NCI-H146 treated with DMSO at 0.1 percent for 48 hours (cell line): ENCODE data around the gene TMEM31.

Experiments used
- DNase-seq: peaks from one replicate; lab custom pipeline; 2025; ENCODE audit not compliant: unreplicated experiment; lab: John Stamatoyannopoulos, UW

The TMEM31 gene, protein sequence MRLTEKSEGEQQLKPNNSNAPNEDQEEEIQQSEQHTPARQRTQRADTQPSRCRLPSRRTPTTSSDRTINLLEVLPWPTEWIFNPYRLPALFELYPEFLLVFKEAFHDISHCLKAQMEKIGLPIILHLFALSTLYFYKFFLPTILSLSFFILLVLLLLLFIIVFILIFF

DNA sequence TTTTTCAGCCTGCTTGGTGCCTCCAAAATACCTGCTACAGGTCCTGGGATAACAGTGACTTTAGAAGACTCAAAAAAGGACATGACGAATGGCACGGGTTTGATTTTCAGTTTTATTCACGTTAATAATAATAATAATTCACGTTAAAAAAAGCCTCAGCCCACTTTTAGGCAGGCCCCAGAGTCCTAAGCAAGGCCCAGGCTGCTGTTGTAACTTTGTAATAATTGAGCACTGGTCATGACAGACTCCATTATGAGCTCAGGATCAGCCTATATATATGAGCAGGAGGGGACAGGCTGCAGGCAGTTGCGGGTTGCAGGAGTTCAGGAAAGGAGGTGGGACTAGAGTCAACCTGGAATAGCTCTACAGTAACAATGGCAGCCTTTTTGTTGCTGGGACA lies at the start of gene TMEM31:
TMEM31 (plus strand) TSS at position 301 of the 400 bp plus-strand sequence. CDS start 1,350 bp downstream, outside the sequence.
- DNase-seq: no peak

DNA sequence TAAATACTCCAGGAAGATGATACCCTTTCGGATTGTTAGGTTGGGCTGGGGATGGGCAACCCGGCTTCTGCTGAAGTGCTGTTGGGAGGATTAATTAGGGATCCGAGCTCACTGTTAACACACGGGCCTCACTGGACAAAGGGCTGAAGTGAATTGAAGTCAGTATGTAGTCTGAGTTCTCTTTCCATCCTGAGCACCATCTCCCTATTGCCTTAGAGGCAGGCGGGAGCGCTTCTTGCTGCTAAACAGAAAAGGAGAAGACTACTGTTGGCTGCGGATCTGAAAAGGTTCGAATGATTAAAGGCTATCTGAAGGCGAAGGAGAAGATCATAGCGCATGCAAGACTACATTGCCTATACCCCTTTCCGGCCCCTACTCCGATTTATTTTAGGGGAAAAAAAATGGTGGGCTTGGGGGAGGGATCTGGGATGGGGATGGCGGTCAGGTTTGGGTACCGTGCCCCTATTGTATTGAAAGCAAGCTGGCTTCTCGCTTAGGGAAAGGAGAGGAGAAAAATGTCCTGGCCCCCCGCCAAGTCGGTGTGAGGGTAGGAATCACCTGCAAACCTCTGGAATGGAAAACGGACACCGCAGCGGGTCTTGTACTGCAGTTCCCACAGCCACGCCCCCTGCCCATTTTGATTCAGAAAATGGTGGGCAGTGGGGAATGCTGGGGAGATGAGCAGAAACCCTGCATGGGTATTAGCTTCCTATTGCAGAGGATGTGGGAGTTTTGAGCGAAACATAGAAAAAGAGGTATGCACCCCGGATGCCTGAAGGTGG lies 46.5 kb upstream of the TMEM31 start:
- no peak for DNase-seq

DNA sequence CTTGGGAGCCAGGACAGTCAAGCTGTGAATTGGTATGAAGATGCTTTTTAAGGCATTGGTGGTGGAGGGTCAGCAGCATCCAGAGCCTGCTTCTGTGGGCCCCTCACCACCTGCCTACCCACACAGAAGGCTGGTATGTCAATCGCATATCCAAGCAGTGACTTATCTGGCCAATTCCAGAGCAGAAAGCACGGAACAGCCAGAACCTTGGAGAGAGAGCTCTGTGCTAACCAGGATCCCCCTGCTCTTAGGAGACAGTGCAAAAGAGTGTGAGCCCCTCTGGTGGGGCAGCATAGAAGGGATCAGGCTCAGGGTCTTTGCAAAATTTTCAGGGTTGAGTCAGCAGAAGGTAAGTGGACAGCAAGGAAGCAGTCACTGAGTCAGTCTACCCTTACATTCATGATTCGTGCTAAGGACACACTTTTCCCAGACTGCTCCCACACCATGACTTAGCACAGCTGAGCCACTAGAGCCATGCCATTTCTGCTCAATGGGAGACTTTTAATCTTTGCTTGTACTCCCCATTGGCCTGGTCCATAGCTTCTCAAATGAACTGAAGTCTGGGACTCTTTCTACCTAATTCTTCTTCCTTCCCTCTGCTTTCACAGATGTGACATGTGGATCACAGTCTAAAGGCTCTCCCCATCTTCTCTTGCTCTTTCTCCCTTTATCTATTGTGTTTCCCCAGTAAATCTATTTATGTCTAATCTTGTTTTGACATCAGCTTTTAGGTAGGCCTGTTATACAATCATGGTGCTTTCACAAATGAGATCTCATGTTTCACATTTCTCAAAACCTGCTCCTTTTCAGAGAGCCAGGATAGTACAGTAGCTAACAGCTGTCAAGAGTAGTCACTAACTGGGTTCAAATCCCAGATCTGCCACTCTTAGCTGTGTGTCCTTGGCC lies 44.3 kb upstream of the TMEM31 start:
- DNase-seq: no peak

DNA sequence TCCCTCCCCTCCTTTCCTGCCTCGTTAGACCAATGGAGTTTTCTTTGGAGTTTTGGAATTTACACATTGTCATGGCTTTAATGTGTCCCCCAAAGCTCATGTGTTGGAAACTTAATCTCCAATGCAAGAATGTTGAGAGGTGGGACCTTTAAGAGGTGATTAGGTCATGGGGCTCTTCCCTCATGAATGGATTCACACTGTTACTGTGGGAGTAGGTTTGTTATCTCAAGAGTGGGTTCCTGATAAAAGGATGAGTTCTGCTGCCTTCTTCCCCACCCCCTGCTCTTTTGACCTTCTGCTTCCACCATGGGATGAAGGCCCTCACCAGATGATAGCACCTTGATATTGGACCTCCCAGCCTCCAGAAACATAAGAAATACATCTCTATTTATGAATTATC lies 41.0 kb upstream of the TMEM31 start:
- DNase-seq: no peak

DNA sequence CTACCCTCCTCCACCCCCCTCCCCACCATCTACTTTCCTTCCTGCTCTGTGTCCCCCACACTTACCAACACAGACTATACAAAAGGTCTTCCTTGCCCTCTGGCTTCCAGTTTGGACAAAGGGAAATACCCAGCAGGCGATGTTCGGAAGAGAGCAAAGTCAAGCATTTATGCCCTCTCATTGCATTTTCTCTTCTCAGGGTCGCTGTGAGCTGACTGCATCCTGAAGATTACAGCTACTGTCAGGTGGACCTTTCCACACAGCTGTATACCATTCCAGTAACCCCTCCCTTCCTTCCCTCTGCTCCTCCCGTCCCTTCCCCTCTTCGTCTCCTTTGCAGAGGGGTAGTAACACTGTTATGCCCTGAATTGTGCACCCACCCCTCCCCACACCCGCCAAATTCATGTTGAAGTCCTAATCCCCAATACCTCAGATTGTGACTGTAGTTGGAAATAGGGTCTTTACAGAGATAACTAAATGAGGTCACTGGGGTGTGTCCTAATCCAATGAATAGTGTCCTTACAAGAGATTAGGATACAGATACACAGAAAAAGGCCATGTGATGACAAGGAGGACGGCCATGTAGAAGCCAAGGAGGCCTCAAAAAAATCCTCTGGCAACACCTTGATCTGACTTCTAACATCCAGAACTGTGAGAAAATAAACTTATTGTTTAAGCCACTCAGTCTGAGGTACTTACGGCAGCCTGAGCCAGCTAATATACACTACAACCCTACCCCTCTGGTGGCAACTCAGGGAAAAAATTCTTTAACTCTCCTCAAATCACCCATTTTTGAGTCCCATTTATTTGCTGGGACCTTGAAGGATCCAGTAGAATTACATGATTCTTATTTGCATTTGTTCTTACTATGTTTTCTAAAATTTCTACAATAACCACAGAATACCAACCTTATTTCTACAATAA lies 35.9 kb upstream of the TMEM31 start:
- no peak for DNase-seq

DNA sequence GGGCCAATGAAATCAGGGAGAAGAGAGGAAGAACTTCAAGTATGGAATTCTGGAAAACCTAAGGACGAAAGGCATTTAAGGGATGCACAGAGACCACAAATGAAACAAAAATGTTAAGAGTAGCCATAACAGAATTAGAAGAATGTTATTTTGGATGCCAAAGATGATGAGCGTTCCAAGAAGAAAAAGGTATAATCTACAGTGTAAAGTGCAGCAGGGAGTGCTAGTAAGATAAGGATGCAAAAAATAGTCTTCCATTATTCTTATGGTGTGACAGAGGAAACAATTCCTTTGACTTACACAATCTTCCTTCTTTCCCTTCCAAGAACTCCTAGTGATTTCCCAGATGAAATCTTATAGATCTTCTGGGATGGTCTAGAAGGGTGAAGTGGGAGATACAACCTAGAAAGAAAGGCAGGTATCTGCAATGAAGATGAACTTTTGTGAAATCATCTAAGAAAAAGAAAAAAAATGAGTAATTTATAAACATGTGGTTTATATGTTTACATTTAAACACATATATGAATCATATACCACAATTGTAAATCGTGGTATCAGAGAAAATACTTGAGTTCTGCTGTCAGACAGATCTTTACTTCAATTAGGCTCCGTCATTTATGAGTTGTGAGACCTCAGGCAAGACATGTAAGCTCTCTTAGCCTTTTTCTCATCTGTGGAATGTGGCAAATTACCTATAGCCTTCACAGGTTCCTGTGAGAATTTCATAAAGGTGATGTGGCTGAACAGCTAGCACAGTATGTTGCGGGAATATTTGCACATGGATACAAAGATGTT lies 32.3 kb upstream of the TMEM31 start:
- DNase-seq: no peak

DNA sequence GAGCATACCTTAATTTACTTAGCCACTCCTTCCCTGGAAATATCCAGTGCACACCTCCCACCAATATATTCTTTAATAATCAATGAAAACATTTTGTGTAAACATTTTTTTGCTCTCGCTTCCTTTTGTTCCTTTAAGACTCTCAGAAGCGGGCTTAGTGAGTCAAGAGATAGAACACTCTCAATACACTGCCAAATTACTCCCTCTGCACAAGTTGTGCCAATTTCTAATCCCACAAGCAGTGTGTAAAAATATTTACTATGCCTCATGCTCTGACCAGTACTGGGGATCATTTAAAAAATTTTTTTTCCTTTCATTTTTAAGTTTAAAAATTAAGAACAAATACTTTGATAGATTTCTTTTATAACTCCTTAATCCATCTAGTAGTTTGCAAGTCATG lies 29.3 kb upstream of the TMEM31 start:
- DNase-seq: no peak

DNA sequence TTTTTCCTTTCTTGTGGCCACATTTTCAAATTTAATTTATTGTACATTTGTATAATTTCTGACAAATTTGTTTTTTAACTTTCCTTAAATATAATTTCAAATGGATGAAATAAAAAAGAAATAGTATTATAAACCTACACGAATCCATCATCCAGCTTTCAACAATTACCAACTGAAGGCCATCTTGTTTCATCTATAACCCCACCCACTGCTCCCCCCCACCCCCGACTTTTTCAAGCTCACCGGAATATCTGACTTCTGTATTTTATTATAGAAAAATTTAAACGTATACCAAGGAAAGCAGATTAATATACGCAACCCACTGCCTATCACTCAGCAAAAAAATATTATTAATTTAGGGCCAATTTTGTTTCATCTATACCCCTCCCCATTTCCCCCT lies 25.3 kb upstream of the TMEM31 start:
- DNase-seq: no peak

DNA sequence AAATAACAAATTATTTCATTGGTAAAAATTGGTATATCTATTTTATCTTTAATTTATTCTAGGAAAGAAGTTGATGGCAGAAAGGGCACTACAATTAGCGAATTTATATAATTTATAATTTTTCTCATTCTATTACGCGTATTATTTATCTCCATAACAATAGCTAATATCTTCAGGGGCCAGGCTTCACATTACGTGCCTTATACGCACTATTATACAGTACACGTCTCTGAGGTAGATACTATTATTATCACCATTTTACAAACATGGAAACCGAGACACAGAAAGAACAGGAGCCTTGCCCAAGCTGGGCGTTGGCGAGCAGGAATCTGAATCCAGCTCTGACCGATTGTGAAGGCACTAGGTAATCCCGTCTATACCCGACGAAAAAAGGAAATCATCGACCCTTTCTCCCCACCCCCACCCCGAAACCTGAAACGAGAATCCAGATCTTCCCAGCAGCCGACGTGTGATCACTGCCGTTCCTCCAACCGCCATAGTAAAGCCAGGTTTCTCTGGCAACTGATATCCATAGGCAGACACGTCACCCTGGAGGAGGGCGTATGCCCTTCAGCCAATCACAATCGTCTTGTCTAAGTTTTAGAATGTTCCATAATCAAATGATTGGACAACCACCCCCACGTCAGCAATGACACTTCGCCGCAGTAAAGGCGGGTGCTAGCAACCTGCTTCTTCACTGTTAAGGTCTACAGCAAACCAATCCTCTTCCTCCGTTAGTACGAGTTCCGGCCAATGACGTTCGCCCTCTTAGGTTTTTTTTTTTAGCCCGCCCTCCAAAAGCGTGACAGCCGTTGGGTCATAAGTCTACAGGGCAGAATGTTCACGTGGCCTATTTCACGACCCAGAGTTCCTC lies 24.3 kb upstream of the TMEM31 start, which contains the start of gene MORF4L2:
MORF4L2 (minus strand) TSS at position 501 of the 874 bp plus-strand sequence. CDS start 9,672 bp downstream, outside the sequence.
- DNase-seq: peak; percentile 97

DNA sequence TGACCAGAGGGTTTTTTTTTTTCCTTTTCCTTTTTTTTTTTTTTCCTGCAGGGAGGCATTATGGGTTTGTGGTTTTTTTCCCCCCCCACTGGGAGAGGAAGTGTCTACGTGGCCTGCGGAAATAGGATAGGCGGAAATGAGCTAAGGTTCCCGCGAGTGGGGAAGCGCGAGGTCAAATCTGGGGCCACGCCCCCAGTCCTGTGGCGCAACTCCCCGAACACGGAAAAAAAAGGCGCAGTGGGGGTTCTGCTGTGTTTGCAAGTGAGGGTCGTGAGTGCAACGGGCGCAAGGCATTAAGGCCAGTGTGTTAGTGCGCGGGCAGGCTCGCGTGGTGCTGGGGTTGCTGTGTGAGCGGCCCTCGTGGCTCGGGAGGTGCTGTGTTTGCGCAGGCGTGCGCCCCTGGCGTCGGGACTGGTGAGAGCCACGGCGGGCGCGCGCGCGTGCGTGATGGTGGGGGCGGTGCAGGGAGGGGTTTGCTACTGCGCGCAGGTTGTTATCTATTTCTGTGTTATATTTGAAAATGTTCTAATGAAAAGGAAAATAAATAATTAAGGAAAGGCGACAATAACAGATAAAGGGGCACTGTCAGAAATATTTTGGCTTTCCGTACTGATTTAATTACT lies 23.5 kb upstream of the TMEM31 start:
- DNase-seq: peak; percentile 53

DNA sequence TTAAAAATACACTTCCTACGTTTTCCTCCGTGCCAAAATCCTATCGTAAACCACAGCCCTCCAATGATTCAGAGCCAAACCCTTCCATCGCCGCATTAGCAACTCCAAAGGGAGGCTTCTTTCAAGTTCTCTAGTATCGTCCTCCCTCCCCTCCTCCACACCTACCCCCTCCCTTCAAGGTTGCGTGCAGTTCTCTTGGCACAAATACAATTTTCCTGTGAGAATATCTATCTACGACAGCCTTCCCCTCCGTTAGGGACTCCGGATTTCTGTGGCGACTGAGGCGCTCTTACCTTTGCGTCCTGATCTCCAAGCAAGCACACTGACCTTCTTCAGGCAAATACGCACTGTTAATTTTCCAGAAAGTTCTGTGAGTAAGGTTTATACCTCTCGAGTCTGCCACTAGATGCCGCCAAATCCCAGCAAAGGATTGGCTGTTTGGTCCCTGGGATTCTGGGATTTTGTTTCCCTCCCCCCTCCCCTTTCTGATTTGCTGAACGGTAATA lies 23.0 kb upstream of the TMEM31 start:
- DNase-seq: peak; percentile 53

DNA sequence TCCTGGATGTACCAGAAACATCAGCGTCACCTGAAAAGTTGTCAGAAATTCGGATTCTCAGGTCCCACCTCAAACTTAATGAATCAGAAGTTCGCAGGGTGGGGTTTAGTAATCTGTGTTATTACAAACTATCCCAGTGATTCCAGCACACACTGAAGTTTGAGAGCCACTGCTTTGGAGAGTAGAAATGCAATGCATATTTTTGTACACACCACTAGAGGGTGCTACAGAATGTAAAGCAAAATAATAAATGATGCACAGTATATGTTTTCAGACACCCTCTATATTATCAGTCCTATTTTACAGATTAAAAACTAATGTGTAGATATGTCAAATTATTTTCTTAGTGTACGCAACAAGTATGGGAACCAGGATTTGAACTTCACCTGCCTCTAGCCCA lies 21.8 kb upstream of the TMEM31 start:
- peak; percentile 31 for DNase-seq

DNA sequence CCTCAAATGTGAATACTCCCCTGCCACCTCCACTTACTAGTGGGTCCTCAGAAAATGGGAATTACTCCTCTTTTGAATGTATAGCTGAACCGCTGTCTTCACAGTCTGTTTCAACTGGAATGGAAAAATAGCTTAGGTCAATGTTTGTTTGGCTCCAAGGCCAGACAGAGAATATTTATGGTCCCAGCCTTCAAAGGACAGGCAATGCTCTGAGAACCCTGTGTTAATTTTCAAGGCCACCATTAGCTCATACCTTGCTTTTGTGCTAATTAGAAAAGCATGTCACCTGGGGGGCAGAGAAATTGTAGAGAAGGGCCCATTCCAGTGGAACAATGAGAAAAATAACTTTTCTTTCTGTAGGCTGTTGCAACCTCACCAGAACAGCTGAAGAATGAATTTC lies 19.6 kb upstream of the TMEM31 start:
- no peak for DNase-seq

DNA sequence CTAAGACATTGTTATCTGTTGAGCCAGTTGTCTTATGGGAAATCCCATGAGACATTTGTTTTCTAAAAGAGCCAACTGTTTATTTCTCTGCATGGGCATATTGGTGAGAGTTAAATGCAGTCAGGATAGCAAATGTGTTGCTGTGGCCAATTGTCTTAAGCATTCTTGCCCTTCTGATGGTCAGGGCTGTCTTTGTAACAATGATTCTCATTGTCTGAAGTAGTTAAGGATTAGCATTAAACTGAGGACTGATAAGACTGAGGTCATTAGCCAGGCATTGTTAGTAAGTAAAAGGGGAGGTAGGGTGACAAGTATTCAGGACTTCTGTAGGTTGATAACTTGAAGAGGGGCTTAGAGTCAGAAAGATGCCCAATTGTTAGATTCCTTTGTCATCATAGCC lies 13.0 kb upstream of the TMEM31 start:
- DNase-seq: no peak

DNA sequence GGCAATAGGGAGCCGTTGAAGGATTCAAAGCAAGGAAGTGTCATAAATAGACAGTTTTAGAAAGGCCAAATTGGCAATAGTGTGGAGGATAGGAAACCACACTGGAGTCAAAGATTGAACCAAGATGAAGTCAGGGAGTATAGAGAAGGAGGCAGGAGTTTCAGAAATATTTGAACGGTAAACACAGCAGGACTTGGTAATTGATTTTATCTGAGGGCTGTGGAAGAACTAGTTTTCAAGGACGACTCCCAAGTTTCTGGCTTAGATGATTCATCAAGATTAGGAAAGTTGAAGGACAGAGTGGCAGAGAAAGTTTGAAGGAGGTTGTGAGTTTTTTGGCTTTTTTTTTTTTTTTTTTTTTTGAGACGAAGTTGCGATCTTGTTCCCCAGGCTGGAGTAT lies 11.5 kb upstream of the TMEM31 start:
- no peak for DNase-seq

DNA sequence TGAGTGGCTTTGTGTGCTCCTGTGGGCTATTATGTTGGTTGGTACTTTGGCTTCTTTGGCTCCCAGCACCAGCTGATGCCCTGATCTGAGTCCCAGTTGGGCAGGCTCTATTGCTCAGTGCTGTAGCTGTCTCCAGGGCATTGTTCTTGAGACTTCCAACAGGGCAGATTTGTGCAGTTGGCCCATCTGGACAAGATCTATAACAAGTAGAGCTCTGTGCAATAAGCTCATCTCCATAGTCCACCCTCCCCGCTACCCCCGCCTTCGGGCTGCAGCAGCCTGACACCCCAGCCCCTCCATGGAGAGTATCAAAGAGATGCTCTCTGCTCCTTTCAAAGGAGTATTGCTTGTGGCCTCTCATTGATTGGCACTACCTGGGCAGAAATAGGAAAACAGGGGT lies 5.8 kb upstream of the TMEM31 start:
- no peak for DNase-seq

DNA sequence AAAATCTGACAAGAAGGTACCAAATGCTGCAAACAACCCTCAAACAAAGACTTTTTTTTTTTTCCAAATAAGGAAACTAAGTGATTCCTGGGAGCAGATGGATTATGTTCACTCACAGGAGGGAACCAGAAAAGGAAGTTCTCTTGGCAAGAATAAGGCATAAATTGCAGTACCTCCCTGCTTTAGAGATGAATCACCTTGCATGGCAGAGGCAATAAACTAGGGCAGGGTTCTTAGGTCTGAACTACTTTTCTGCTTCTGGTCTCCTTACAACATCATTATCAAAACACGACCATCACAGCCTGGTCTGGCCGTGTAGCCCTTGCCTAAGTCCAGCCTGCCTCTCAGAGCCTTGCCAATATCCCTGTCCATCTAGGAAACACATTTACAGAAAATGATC lies 6.3 kb downstream of the TMEM31 start:
- DNase-seq: no peak

DNA sequence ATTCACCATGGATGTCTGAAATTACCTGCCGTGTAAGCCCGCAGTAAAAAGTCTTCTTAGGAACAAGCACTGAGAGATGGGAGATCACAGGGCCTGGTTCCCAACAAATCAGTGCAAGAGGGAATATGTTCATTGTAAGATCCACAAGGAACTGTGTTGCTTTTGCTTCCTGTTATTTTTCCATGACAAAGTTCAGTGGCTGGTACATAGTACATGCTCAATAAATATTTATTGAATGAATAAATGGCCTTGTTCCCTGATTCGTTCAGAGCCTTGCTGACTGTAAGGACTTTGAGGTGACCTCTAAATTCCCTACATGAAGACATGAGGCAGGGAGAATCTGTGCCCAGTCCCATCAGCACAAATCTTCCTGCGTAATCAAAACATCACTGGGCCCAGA lies 7.4 kb downstream of the TMEM31 start:
- DNase-seq: no peak
